CD1c-positive myeloid dendritic cell (primary cell): ENCODE results near the gene PEX11B.
A peak's percentile ranks its signal among the peaks of the same experiment; 100 is the strongest.

Experiments used
- DNase-seq: peaks from one replicate; pipeline ENCODE4 v3.0.0-alpha.2; 2016; ENCODE audit errors: extremely low spot score

PEX11B gene

GRCh38 chr1:145871994-145872924 lies 46.3 kb downstream of the PEX11B start:
- DNase-seq: peak; percentile 63

GRCh38 chr1:145868232-145868631 lies 50.3 kb downstream of the PEX11B start:
- DNase-seq: no peak

- no peak for DNase-seq
Observed at GRCh38 chr1:145863282-145864018, 55.1 kb downstream of the PEX11B start.
